Measurements from ENCODE around the gene PCGF1. TPM values are rescaled to one million over a fixed set of nuclear protein-coding genes. Genes with fewer than 3 reads are reported as not detected.

The PCGF1 gene
- total and polyA plus RNA-seq, 2 of the 13 experiments (the other 11 are each of a cell fraction or from before 2014, with no cell fraction given) = 20.4 to 22.6 TPM

DNA sequence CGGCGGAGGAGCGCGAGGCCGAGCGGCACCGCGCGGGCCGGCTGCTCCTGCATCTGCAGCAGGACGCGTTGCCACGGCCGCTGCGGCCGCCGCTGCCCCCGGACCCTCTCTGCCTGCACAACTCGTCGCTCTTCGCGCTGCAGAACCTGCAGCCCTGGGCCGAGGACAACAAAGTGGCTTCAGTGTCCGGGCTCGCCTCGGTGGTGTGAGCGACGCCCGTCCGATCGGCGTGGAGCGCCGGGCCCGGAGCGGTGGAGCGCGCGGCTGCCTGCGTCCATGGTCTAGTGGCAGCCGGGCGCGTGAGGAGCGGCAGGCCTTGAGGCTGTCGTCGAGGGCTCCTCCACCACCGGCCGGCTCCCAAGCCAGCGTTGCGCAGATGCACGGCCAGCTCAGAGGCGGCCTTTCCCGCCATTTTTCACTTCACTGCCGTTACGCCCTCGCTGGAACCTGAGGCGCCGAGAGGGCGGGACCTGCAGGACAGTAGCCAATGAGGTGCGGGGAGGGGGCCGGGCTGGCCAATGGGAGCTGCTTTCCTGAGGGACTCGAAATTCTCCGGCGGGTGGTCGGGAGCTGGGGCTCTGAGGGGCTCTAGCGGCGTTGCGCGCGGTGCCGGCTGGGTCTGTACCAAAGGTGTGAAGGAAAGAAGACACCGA is 8.6 kb upstream of the PCGF1 start (continued):
- TF ChIP-seq, protein P1, sequence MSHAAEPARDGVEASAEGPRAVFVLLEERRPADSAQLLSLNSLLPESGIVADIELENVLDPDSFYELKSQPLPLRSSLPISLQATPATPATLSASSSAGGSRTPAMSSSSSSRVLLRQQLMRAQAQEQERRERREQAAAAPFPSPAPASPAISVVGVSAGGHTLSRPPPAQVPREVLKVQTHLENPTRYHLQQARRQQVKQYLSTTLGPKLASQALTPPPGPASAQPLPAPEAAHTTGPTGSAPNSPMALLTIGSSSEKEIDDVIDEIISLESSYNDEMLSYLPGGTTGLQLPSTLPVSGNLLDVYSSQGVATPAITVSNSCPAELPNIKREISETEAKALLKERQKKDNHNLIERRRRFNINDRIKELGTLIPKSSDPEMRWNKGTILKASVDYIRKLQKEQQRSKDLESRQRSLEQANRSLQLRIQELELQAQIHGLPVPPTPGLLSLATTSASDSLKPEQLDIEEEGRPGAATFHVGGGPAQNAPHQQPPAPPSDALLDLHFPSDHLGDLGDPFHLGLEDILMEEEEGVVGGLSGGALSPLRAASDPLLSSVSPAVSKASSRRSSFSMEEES (CRISPR knock-in tag; IDR thresholded peaks at IDR 0.05) = no peak
- TF ChIP-seq ZFP1 (CRISPR knock-in tag; IDR thresholded peaks at IDR 0.05) (no peak), KLF6 (CRISPR knock-in tag; IDR thresholded peaks at IDR 0.05) (no peak), MTA1 (CRISPR knock-in tag; IDR thresholded peaks at IDR 0.05; ENCODE audit: borderline replicate concordance) (no peak), MBD4 (IDR thresholded peaks at IDR 0.05; ENCODE audit: borderline replicate concordance, low read length) (no peak), ISL2 (CRISPR knock-in tag; IDR thresholded peaks at IDR 0.05) (no peak), ZEB1 (IDR thresholded peaks at IDR 0.05; ENCODE audit: insufficient replicate concordance, low read depth) (no peak), ZNF605 (CRISPR knock-in tag; IDR thresholded peaks at IDR 0.05) (no peak), TCF7 (IDR thresholded peaks at IDR 0.05; ENCODE audit: low read depth) (no peak)

DNA sequence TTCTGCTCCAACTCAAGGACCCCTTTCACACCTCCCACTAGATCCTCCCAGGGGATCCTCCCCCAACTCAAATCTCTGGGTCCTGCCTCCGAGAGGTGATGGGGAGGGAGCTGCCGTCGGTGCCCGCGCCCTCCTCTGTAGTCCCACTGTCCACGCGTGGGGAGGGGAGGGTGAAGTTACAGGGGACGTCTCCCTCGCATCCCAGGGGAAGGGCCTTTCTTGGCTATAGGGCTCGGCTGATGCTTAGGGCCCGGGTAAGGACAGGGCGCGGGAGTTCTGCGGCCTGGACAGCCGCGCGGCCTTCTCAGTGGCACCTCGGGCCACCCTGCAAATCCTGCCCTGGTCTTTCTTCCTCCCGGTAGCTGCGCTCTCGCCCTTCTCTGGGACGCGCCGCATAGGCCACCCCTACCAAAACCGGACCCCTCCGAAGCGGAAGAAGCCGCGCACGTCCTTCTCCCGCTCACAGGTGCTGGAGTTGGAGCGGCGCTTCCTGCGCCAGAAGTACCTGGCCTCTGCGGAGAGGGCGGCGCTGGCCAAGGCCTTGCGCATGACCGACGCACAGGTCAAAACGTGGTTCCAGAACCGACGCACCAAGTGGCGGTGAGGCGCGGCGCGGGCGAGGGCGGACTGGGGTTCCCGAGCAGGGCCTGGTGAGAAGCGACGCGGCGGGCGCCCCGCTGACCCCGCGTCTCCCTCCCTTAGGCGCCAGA is 7.9 kb upstream of the PCGF1 start:
- 98% methylated on average over 55 of the region's 60 CpGs for WGBS (ENCODE audit: low lambda C conversion rate)
- no TSS peak for BruUV-seq (replicated peaks)
- DNase-seq (ENCODE audit: low spot score) (no peak), ATAC-seq (no peak), FAIRE-seq (no peak)
- ChIA-PET POLR2A (interaction anchor here (2.1 kb wide), 1 partner anchor 12 kb away, joined by 6 read pairs; no protein-coding TSS in a partner anchor), CTCF (ENCODE audit: low intra/inter-chr PET ratio, low total read pairs) (no interaction called here)
- H3K27ac ChIP-seq (ENCODE audit: extremely low read length, insufficient read depth, low read length) = no peak overlapping the region
- H4K20me1 ChIP-seq (ENCODE audit: insufficient read depth, low read length) = no peaks in the 10 kb centered on the region
- H3K9ac ChIP-seq (ENCODE audit: insufficient read depth, low read depth, low read length) = no peak overlapping the region
- H3K4me2 ChIP-seq (ENCODE audit: low read depth, low read length) = no peak overlapping the region
- H3K27me3 ChIP-seq (ENCODE audit: control insufficient read depth in 1 of 2, insufficient read depth in 2 of 2, low read length in 2 of 2) = no peaks in the 10 kb centered on the region
- no peak overlapping the region for H3K4me3 ChIP-seq (replicated peaks in 1 of 3; ENCODE audit: insufficient read depth in 1 of 3, low read depth in 2 of 3, low read length in 3 of 3)
- H2AFZ ChIP-seq (ENCODE audit: low read length) = no peak overlapping the region
- H3K4me1 ChIP-seq (ENCODE audit: insufficient read depth, low read length) = peaks cover 43% of the 10 kb centered on the region
- H3K36me3 ChIP-seq (replicated peaks in 1 of 2; ENCODE audit: control insufficient read depth in 1 of 2, insufficient read depth in 2 of 2, low read length in 2 of 2) = peaks cover 11 to 16% of the 10 kb centered on the region in 2 experiments; a peak in 4 of 5 replicates
- in situ Hi-C loops (cut with HindIII; ENCODE audit: extremely low pct_ligation_motif_present, low pct_unique_long_range_greater_than_20kb) = no loop called here
- intact Hi-C loops (cut with micrococcal nuclease; ENCODE audit: unreplicated experiment) = no loop called here
- H3K9me3 ChIP-seq (ENCODE audit: low read length) = no peaks in the 10 kb centered on the region
- no peaks in the 10 kb centered on the region for H3K79me2 ChIP-seq (ENCODE audit: insufficient read depth, low read length)
- TF ChIP-seq ZNF781 (CRISPR knock-in tag; IDR thresholded peaks at IDR 0.05; ENCODE audit: borderline replicate concordance, not compliant biosample characterization) = no peak
- TF ChIP-seq ZNF441 (CRISPR knock-in tag; IDR thresholded peaks at IDR 0.05; ENCODE audit: borderline replicate concordance) = no peak
- TF ChIP-seq, protein P2, sequence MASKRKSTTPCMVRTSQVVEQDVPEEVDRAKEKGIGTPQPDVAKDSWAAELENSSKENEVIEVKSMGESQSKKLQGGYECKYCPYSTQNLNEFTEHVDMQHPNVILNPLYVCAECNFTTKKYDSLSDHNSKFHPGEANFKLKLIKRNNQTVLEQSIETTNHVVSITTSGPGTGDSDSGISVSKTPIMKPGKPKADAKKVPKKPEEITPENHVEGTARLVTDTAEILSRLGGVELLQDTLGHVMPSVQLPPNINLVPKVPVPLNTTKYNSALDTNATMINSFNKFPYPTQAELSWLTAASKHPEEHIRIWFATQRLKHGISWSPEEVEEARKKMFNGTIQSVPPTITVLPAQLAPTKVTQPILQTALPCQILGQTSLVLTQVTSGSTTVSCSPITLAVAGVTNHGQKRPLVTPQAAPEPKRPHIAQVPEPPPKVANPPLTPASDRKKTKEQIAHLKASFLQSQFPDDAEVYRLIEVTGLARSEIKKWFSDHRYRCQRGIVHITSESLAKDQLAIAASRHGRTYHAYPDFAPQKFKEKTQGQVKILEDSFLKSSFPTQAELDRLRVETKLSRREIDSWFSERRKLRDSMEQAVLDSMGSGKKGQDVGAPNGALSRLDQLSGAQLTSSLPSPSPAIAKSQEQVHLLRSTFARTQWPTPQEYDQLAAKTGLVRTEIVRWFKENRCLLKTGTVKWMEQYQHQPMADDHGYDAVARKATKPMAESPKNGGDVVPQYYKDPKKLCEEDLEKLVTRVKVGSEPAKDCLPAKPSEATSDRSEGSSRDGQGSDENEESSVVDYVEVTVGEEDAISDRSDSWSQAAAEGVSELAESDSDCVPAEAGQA (IDR thresholded peaks at IDR 0.05; ENCODE audit: low read depth) = 0 out of 2 replicates have a peak, but pooled peaks have one; percentile 21
- TF ChIP-seq, protein P2 (CRISPR knock-in tag; IDR thresholded peaks at IDR 0.05; ENCODE audit: borderline replicate concordance) = no peak
